Naive thymus-derived CD4-positive, alpha-beta T cell (primary cell): ENCODE results near the gene OR10G4. TPM values are rescaled to one million over a fixed set of nuclear protein-coding genes. Genes with fewer than 3 reads are reported as not detected.
"Not testable (repeated sequence)": the region's sequence is repeated elsewhere in the genome, so short reads cannot be mapped to it uniquely, and the experiment has no call there.

ENCODE experiments used
- ATAC-seq: fragments of 150-1000 bp; cut with Tn5 transposase; 2 replicates; pipeline ENCODE4 v1.10.0; 2021; ENCODE audit warnings: mild to moderate bottlenecking, moderate library complexity
- CTCF ChIA-PET: fragments of 350-600 bp; sonication (Branson Sonifier 250); formaldehyde crosslinking; loops from one replicate; lab custom pipeline; 2021; ENCODE audit warnings: antibody characterized with exemption; lab: Charles Lee
- POLR2A ChIA-PET: fragments of 350-600 bp; sonication (Branson Sonifier 250); formaldehyde crosslinking; loops from one replicate; lab custom pipeline; 2021; ENCODE audit warnings: antibody characterized with exemption, inconsistent platforms; lab: Charles Lee
- DNase-seq, 9 donors: peaks; one replicate each; pipeline versions ENCODE4 v3.0.0 to v3.0.0-alpha.2; 2020 to 2022; ENCODE audit warnings: mixed read lengths in 1 of 9
- H3K27ac ChIP-seq: one replicate; pipeline ENCODE4 v1.7.0; 2013; ENCODE audit warnings: mild to moderate bottlenecking, low read depth, low read length, moderate library complexity
- H3K27me3 ChIP-seq, 2 donors: one replicate each; pipeline ENCODE4 v1.7.0; 2013; ENCODE audit warnings: low read length in 2 of 2, mild to moderate bottlenecking in 2 of 2, moderate library complexity in 2 of 2; ENCODE audit not compliant: control insufficient read depth in 2 of 2, insufficient read depth in 2 of 2
- H3K36me3 ChIP-seq, 3 experiments: 1 replicate in 2 of 3; 2 replicates in 1 of 3; pipeline ENCODE4 v1.7.0; 2013; ENCODE audit warnings: low read length in 3 of 3, mild to moderate bottlenecking in 3 of 3, moderate library complexity in 1 of 3; ENCODE audit not compliant: insufficient read depth in 3 of 3, control insufficient read depth in 2 of 3
- H3K4me1 ChIP-seq, 2 donors: one replicate each; pipeline ENCODE4 v1.7.0; 2013; ENCODE audit warnings: low read length in 2 of 2, mild to moderate bottlenecking in 2 of 2, moderate library complexity in 1 of 2; ENCODE audit not compliant: control insufficient read depth in 2 of 2, insufficient read depth in 2 of 2
- H3K4me3 ChIP-seq: 2 replicates; pipeline ENCODE4 v1.7.0; 2013; ENCODE audit warnings: mild to moderate bottlenecking, low read length
- H3K9me3 ChIP-seq, 3 experiments: 1 replicate in 2 of 3; 2 replicates in 1 of 3; pipeline ENCODE4 v1.7.0; 2013; ENCODE audit warnings: low read length in 3 of 3; ENCODE audit not compliant: control insufficient read depth in 2 of 3
- H3K27ac Mint-ChIP-seq, 9 donors: one replicate each; pipeline ENCODE4 v1.8.0; 2020 to 2022; ENCODE audit warnings: mixed read lengths in 9 of 9, mild to moderate bottlenecking in 8 of 9, moderate library complexity in 5 of 9, inconsistent platforms in 2 of 9
- H3K27me3 Mint-ChIP-seq, 5 donors: one replicate each; pipeline ENCODE4 v1.8.0; 2021 to 2022; ENCODE audit warnings: mixed read lengths in 5 of 5, mild to moderate bottlenecking in 1 of 5
- H3K36me3 Mint-ChIP-seq, 5 donors: one replicate each; pipeline ENCODE4 v1.8.0; 2020 to 2022; ENCODE audit warnings: mixed read lengths in 5 of 5, mild to moderate bottlenecking in 3 of 5, inconsistent platforms in 1 of 5
- H3K4me1 Mint-ChIP-seq, 7 donors: one replicate each; pipeline ENCODE4 v1.8.0; 2020 to 2022; ENCODE audit warnings: mixed read lengths in 7 of 7, mild to moderate bottlenecking in 3 of 7, inconsistent platforms in 1 of 7
- H3K4me3 Mint-ChIP-seq, 10 donors: one replicate each; pipeline ENCODE4 v1.8.0; 2020 to 2022; ENCODE audit warnings: mild to moderate bottlenecking in 10 of 10, mixed read lengths in 10 of 10, moderate library complexity in 6 of 10, inconsistent platforms in 2 of 10
- H3K9me3 Mint-ChIP-seq, 11 donors: one replicate each; pipeline ENCODE4 v1.8.0; 2020 to 2022; ENCODE audit warnings: mixed read lengths in 11 of 11, mild to moderate bottlenecking in 4 of 11, inconsistent platforms in 1 of 11, moderate library complexity in 1 of 11
- intact Hi-C, 2 donors: fragments of 100-400 bp; cut with micrococcal nuclease; formaldehyde crosslinking; loops; one replicate each; pipeline ENCODE4 v1.15.1; 2023
- polyA plus RNA-seq, 2 donors: library from polyadenylated mRNA; unstranded; fragments of 300-500 nt; fragmentation: Illumina TruSeq; gene quantifications; one replicate each; pipeline ENCODE4 v1.2.3, GENCODE V29; 2021
- total RNA-seq, 6 experiments: library from RNA in 5 of 6; stranded (reverse) in 5 of 6; gene quantifications; 1 replicate in 5 of 6; 2 replicates in 1 of 6; pipeline ENCODE4 v1.2.3 and lab custom pipeline; 2021 to 2026

OR10G4 gene
- total and polyA plus RNA-seq, 7 experiments from 2014 or later: not detected

GRCh38 chr11:124015837-124016236 lies 3.0 kb downstream of the OR10G4 start:
- H3K4me3 ChIP-seq, H3K9me3 ChIP-seq, H3K4me3 Mint-ChIP-seq, intact Hi-C loops, H3K36me3 Mint-ChIP-seq, H3K4me1 ChIP-seq, CTCF ChIA-PET, H3K27ac Mint-ChIP-seq, H3K27me3 ChIP-seq, H3K36me3 ChIP-seq, H3K27ac ChIP-seq, DNase-seq, H3K4me1 Mint-ChIP-seq, POLR2A ChIA-PET, H3K9me3 Mint-ChIP-seq, ATAC-seq: not testable (repeated sequence)
- peaks cover 0 to 12% (median 5%) of the 10 kb centered on the region in 5 donors for H3K27me3 Mint-ChIP-seq

- ChIA-PET POLR2A (no interaction called here), CTCF (no interaction called here)
- no peak for ATAC-seq
- Histone ChIP-seq H3K36me3 (no peaks in the 10 kb centered on the region), H3K9me3 (no peaks in the 10 kb centered on the region), H3K27me3 (no peaks in the 10 kb centered on the region), H3K4me3 (no peak within 1 kb of the TSS), H3K27ac (no peak within 1 kb of the TSS), H3K4me1 (no peaks in the 10 kb centered on the region)
- peaks cover 0 to 6% (median 0%) of the 10 kb centered on the region in 11 donors for H3K9me3 Mint-ChIP-seq
- no peak within 1 kb of the TSS for H3K4me3 Mint-ChIP-seq
- H3K4me1 Mint-ChIP-seq: no peaks in the 10 kb centered on the region
- H3K27me3 Mint-ChIP-seq: peaks cover 0 to 17% (median 4%) of the 10 kb centered on the region in 5 donors
- intact Hi-C loops: no loop called here
- no peak within 1 kb of the TSS for H3K27ac Mint-ChIP-seq
- no peak for DNase-seq
- no peaks in the 10 kb centered on the region for H3K36me3 Mint-ChIP-seq
Measured at GRCh38 chr11:124026498-124026897, 13.7 kb downstream of the OR10G4 start, which contains the start of gene OR10G8. Gene OR10G8 (plus strand): TSS chr11:124026798. CDS start chr11:124029623, 2,825 bp downstream.

- Mint-ChIP-seq H3K9me3 (peaks cover 0 to 2% (median 0%) of the 10 kb centered on the region in 11 donors), H3K4me1 (no peaks in the 10 kb centered on the region), H3K4me3 (no peak overlapping the region), H3K36me3 (no peaks in the 10 kb centered on the region), H3K27ac (no peak overlapping the region), H3K27me3 (peaks cover 0 to 41% (median 15%) of the 10 kb centered on the region in 5 donors)
- Histone ChIP-seq H3K4me1 (no peaks in the 10 kb centered on the region), H3K36me3 (no peaks in the 10 kb centered on the region), H3K4me3 (no peak overlapping the region), H3K27me3 (no peaks in the 10 kb centered on the region), H3K9me3 (no peaks in the 10 kb centered on the region), H3K27ac (no peak overlapping the region)
- DNase-seq: no peak
- intact Hi-C loops: no loop called here
- no peak for ATAC-seq
- ChIA-PET POLR2A (no interaction called here), CTCF (no interaction called here)
Measured at GRCh38 chr11:124036666-124037065, 23.9 kb downstream of the OR10G4 start.

GRCh38 chr11:124039557-124039956 lies 26.8 kb downstream of the OR10G4 start:
- Histone ChIP-seq H3K9me3 (no peaks in the 10 kb centered on the region), H3K4me3 (no peak overlapping the region), H3K27me3 (no peaks in the 10 kb centered on the region), H3K36me3 (no peaks in the 10 kb centered on the region), H3K27ac (no peak overlapping the region), H3K4me1 (no peaks in the 10 kb centered on the region)
- Mint-ChIP-seq H3K36me3 (no peaks in the 10 kb centered on the region), H3K9me3 (peaks cover 0 to 2% (median 0%) of the 10 kb centered on the region in 11 donors), H3K4me1 (no peaks in the 10 kb centered on the region), H3K27ac (no peak overlapping the region), H3K27me3 (peaks cover 0 to 32% (median 15%) of the 10 kb centered on the region in 5 donors), H3K4me3 (no peak overlapping the region)
- DNase-seq: no peak
- ChIA-PET CTCF (no interaction called here), POLR2A (no interaction called here)
- ATAC-seq: no peak
- intact Hi-C loops: no loop called here

GRCh38 chr11:124041254-124041653 lies 28.5 kb downstream of the OR10G4 start, which contains the start of gene OR10G7:
Gene OR10G7 (minus strand): TSS chr11:124041325. CDS start chr11:124039001, 2,324 bp downstream.
- no peak within 1 kb of the TSS for H3K4me3 Mint-ChIP-seq
- H3K9me3 Mint-ChIP-seq: peaks cover 0 to under 1% (median 0%) of the 10 kb centered on the region in 11 donors
- H3K36me3 Mint-ChIP-seq: no peaks in the 10 kb centered on the region
- H3K36me3 ChIP-seq: no peaks in the 10 kb centered on the region
- ChIA-PET CTCF (no interaction called here), POLR2A (no interaction called here)
- H3K9me3 ChIP-seq: no peaks in the 10 kb centered on the region
- no peak within 1 kb of the TSS for H3K4me3 ChIP-seq
- H3K27ac Mint-ChIP-seq: no peak within 1 kb of the TSS
- intact Hi-C loops: no loop called here
- no peaks in the 10 kb centered on the region for H3K4me1 Mint-ChIP-seq
- no peak for ATAC-seq
- H3K27ac ChIP-seq: no peak within 1 kb of the TSS
- DNase-seq: no peak
- H3K4me1 ChIP-seq: no peaks in the 10 kb centered on the region
- peaks cover 0 to 19% (median 9%) of the 10 kb centered on the region in 5 donors for H3K27me3 Mint-ChIP-seq
- H3K27me3 ChIP-seq: no peaks in the 10 kb centered on the region

GRCh38 chr11:124043420-124043819 lies 30.6 kb downstream of the OR10G4 start:
- peaks cover 0 to 12% (median 6%) of the 10 kb centered on the region in 5 donors for H3K27me3 Mint-ChIP-seq
- no peak overlapping the region for H3K27ac Mint-ChIP-seq
- ATAC-seq (no peak), DNase-seq (no peak)
- ChIA-PET POLR2A (no interaction called here), CTCF (interaction anchor here (0.8 kb wide), 1 partner anchor 26 kb away, joined by 3 read pairs; no protein-coding TSS in a partner anchor)
- no peaks in the 10 kb centered on the region for H3K36me3 Mint-ChIP-seq
- H3K4me1 ChIP-seq: no peaks in the 10 kb centered on the region
- no peaks in the 10 kb centered on the region for H3K9me3 ChIP-seq
- H3K4me3 ChIP-seq: no peak overlapping the region
- no peaks in the 10 kb centered on the region for H3K27me3 ChIP-seq
- peaks cover 0 to 1% (median 0%) of the 10 kb centered on the region in 11 donors for H3K9me3 Mint-ChIP-seq
- no peak overlapping the region for H3K27ac ChIP-seq
- intact Hi-C loops: no loop called here
- no peak overlapping the region for H3K4me3 Mint-ChIP-seq
- H3K4me1 Mint-ChIP-seq: no peaks in the 10 kb centered on the region
- no peaks in the 10 kb centered on the region for H3K36me3 ChIP-seq

- ChIA-PET CTCF (no interaction called here), POLR2A (no interaction called here)
- no peak for ATAC-seq
- no peaks in the 10 kb centered on the region for H3K36me3 Mint-ChIP-seq
- H3K4me3 Mint-ChIP-seq: no peak overlapping the region
- peaks cover 0 to 19% (median 12%) of the 10 kb centered on the region in 5 donors for H3K27me3 Mint-ChIP-seq
- H3K27ac Mint-ChIP-seq: no peak overlapping the region
- no peaks in the 10 kb centered on the region for H3K4me1 Mint-ChIP-seq
- H3K36me3 ChIP-seq: no peaks in the 10 kb centered on the region
- no peak overlapping the region for H3K4me3 ChIP-seq
- DNase-seq: no peak
- no peaks in the 10 kb centered on the region for H3K4me1 ChIP-seq
- no peaks in the 10 kb centered on the region for H3K9me3 ChIP-seq
- H3K27me3 ChIP-seq: no peaks in the 10 kb centered on the region
- H3K27ac ChIP-seq: no peak overlapping the region
- peaks cover 0 to 1% (median 0%) of the 10 kb centered on the region in 11 donors for H3K9me3 Mint-ChIP-seq
- intact Hi-C loops: no loop called here
Measured at GRCh38 chr11:124050748-124051147, 38.0 kb downstream of the OR10G4 start.
